Kidney epithelial cell (primary cell): Measurements from ENCODE around the gene SHISA7. TPM values are rescaled to one million over a fixed set of nuclear protein-coding genes. Genes with fewer than 3 reads are reported as not detected.

Source experiments
- DNase-seq: peaks from one replicate; pipeline ENCODE4 v3.0.0-alpha.2; 2010; ENCODE audit warnings: low read depth
- H3K27me3 ChIP-seq: 2 replicates; pipeline ENCODE4 v1.6.0; 2011; ENCODE audit warnings: low read length; ENCODE audit not compliant: control insufficient read depth, insufficient read depth
- H3K36me3 ChIP-seq: 2 replicates; pipeline ENCODE4 v1.5.1; 2011; ENCODE audit warnings: low read length; ENCODE audit not compliant: control insufficient read depth, insufficient read depth
- H3K4me3 ChIP-seq: 2 replicates; pipeline ENCODE4 v1.5.1; 2011; ENCODE audit warnings: low read depth, mild to moderate bottlenecking, control low read depth, low read length
- total RNA-seq: library from RNA; depleted of rRNA; stranded (reverse); fragments of >200 nt; gene quantifications from 2 replicates; pipeline ENCODE4 v1.2.3, GENCODE V29; 2015
- TF ChIP-seq, protein P1 (sequence below): IDR thresholded peaks from 2 replicates; pipeline ENCODE4 v1.5.1; 2011; ENCODE audit warnings: mild to moderate bottlenecking, moderate library complexity, low read length, control low read depth, inconsistent platforms; ENCODE audit not compliant: insufficient read depth, poor library complexity, severe bottlenecking

The SHISA7 gene
- total RNA-seq, 1 donor from 2014 or later = not detected

DNA sequence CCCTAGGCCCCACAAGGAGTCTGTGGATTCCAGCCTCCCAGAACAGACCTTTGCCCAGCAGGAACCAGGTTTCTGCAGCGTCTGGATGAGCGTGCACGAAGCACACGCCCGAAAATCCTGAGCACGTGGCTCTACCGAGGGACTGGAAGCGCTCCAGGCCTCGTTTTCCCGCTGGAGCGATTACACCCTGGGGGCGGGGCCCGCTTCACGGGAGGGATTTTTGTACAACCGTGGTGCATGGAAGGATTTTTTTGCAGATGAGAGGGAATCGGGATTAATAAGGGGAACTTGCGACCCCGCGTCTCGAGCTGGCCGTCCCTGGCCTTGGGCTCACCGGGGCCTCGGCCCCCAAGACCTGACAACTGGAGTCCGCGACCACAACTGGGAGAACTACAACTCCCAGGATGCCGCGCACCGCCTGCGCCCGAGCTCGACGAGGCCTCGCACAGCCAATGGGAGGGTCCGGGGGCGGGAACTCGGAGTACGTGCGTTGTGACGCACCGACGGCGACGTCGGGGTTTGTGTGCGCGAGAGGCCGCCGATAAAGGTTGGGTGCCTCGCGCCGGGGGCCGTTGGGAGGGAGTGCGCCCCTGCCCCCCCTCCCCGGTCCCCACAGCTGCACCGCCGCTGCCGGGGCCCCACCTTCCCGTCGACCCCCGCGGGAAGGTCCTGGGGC, 33.1 kb upstream of the SHISA7 start, which contains the start of gene ZNF628:
Gene ZNF628 (plus strand): TSS at position 518 of the 676 bp plus-strand sequence. CDS start 3,294 bp downstream, outside the sequence.
- TF ChIP-seq, protein P1, sequence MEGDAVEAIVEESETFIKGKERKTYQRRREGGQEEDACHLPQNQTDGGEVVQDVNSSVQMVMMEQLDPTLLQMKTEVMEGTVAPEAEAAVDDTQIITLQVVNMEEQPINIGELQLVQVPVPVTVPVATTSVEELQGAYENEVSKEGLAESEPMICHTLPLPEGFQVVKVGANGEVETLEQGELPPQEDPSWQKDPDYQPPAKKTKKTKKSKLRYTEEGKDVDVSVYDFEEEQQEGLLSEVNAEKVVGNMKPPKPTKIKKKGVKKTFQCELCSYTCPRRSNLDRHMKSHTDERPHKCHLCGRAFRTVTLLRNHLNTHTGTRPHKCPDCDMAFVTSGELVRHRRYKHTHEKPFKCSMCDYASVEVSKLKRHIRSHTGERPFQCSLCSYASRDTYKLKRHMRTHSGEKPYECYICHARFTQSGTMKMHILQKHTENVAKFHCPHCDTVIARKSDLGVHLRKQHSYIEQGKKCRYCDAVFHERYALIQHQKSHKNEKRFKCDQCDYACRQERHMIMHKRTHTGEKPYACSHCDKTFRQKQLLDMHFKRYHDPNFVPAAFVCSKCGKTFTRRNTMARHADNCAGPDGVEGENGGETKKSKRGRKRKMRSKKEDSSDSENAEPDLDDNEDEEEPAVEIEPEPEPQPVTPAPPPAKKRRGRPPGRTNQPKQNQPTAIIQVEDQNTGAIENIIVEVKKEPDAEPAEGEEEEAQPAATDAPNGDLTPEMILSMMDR = no peak
- Histone ChIP-seq H3K27me3 (no peaks in the 10 kb centered on the region), H3K4me3 (peak within 1 kb of the TSS; percentile 49), H3K36me3 (no peaks in the 10 kb centered on the region)
- DNase-seq = peak; percentile 88

DNA sequence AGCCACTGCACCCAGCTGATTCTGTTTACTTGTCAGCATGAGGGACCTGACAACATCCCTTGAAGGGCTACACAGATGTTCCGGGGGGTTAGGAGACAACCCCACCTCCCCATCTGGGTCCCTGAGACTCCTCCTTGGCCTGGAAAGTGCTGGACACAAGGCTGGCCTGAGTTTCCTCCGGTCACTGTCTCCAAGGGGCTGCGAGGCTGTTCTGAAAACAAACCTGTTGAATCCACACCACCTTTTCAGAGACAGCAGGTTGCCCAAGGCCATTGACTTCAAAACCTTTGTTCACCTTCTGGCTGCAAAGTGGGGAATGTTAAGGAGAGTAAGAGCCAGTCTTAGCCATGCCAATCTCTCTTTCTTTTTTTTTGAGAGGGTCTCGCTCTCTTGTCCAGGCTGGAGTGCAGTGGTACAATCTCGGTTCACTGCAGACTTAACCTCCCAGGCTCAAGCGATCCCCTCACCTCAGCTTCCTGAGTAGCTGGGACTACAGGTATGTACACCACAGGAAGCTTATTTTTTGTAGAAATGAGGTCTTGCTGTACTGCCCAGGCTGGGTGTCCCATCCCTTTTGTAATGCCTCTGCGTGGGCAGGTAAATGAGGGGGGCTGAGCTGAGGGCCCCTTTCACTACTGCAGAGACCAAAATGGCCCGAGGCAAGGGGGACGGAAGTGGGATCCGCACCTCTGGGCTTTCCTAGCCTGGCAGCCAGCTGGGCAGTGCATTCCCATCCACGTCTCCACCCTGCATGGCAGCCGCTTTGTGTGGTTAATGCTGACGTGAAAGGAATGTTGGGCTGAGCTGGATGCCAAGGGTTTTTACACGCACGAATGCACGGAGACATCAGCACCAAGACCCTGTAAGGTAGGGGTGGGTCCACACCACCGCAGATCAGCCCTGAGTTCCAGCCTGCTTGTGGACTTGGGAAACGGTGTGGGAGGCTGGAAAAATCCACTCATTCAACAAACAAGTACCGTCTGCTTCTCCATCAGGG, 31.5 kb upstream of the SHISA7 start:
- Histone ChIP-seq H3K4me3 (no peak overlapping the region), H3K27me3 (no peaks in the 10 kb centered on the region), H3K36me3 (no peaks in the 10 kb centered on the region)
- TF ChIP-seq, protein P1 = no peak
- DNase-seq = peak; percentile 95

DNA sequence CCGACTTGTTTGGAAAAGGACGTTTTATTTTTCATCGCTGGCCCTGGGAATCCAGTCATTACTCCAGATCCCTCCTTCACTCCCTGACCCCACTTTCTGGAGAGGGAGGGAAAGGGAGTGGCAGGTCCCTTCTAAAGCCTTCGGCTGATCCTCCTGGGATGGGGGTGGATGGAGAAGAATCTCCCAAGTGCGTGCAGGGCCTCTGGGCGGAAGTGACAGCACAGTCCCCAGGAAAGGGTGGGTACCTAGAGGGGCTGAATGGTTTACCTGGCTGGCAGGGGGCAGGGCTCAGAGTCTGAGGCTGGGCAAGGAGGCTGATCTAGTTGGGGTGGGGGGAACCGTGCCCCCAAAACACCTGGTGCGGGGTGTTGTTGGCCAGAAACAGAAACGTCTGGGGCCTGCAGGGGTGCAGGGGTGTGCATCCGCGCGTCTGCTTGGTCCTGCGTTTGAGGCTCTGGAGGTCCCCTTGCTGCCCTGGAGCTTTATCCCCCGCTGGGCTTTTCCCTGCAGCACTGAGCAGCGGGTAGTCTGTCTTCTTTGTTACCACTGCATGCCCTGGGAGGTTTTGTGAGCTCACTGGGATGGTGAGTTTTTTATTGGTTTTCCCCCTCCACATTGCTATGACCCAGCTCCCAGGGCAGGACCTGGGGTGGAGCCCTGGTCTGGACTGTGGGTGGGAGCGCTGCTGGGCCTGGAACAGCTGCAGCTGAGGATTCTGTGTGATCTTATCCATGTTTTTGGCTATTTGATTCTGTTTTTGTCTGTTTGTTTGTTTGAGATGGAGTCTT, 30.3 kb upstream of the SHISA7 start:
- no peak overlapping the region for H3K4me3 ChIP-seq
- TF ChIP-seq, protein P1 = no peak
- H3K27me3 ChIP-seq = no peaks in the 10 kb centered on the region
- no peaks in the 10 kb centered on the region for H3K36me3 ChIP-seq
- peak; percentile 50 for DNase-seq

DNA sequence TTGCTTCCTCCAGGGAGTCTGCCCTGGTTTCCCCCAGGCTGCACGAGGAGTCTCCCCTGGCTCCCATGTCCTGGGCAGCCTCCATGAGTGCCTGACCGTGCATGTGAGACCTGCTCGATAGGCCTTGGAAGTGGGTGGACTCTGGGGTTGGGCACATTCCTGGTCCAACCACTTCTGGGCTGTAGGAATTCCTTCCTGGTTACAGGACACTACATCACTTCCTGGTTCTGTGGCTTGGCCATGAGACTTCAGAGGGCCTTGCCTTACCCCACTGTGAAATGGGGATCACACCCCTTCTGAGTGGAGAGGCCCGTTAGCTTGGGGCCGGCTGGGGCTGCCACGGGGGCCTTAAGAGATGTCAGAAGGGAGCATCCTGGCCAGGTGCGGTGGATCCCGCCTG, 29.4 kb upstream of the SHISA7 start:
- TF ChIP-seq, protein P1 = no peak
- H3K4me3 ChIP-seq = no peak overlapping the region
- H3K27me3 ChIP-seq = no peaks in the 10 kb centered on the region
- DNase-seq = peak; percentile 73
- H3K36me3 ChIP-seq = no peaks in the 10 kb centered on the region

GRCh38 chr19:55471266-55471665, 28.2 kb upstream of the SHISA7 start:
- Histone ChIP-seq H3K36me3 (no peaks in the 10 kb centered on the region), H3K27me3 (no peaks in the 10 kb centered on the region), H3K4me3 (no peak overlapping the region)
- no peak for DNase-seq
- TF ChIP-seq, protein P1 = no peak
